ENCODE measurements around the gene OSMR. TPM values are rescaled to one million over a fixed set of nuclear protein-coding genes. Genes with fewer than 3 reads are reported as not detected.

Gene OSMR
- total RNA-seq, 1 donor from 2014 or later: 25.5 TPM

DNA sequence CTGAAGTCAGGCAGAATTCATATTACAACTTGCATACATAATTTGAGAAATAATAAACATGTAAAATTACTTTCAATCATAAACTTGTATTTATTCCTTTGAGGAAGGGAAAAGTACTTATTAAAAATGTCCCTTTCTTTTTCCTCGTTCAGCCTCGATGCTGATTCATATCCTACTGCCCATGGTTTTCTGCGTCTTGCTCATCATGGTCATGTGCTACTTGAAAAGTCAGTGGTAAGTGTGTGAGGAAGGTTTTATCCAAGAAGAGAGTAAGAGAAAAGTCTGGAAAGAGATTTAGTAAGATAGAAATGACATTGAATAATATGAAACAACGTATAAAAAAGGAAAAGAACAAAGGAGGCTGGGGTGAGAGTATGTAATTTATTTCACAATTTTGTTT lies 85.9 kb downstream of the OSMR start:
- DNase-seq (ENCODE audit: low read depth): no peak

DNA sequence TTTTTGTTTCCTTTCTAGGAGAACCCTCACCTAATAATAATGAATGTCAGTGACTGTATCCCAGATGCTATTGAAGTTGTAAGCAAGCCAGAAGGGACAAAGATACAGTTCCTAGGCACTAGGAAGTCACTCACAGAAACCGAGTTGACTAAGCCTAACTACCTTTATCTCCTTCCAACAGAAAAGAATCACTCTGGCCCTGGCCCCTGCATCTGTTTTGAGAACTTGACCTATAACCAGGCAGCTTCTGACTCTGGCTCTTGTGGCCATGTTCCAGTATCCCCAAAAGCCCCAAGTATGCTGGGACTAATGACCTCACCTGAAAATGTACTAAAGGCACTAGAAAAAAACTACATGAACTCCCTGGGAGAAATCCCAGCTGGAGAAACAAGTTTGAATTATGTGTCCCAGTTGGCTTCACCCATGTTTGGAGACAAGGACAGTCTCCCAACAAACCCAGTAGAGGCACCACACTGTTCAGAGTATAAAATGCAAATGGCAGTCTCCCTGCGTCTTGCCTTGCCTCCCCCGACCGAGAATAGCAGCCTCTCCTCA lies 87.1 kb downstream of the OSMR start:
- TF ChIP-seq, protein P1, sequence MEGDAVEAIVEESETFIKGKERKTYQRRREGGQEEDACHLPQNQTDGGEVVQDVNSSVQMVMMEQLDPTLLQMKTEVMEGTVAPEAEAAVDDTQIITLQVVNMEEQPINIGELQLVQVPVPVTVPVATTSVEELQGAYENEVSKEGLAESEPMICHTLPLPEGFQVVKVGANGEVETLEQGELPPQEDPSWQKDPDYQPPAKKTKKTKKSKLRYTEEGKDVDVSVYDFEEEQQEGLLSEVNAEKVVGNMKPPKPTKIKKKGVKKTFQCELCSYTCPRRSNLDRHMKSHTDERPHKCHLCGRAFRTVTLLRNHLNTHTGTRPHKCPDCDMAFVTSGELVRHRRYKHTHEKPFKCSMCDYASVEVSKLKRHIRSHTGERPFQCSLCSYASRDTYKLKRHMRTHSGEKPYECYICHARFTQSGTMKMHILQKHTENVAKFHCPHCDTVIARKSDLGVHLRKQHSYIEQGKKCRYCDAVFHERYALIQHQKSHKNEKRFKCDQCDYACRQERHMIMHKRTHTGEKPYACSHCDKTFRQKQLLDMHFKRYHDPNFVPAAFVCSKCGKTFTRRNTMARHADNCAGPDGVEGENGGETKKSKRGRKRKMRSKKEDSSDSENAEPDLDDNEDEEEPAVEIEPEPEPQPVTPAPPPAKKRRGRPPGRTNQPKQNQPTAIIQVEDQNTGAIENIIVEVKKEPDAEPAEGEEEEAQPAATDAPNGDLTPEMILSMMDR (conservative IDR thresholded peaks at IDR 0.05; ENCODE audit: low read depth, low read length): no peak
- no peak overlapping the region for H3K4me3 ChIP-seq (ENCODE audit: low read depth, low read length)
- no peak for DNase-seq (ENCODE audit: low read depth)

More for the DNA sequence above, 85.9 kb downstream of the OSMR start:
- no peak overlapping the region for H3K4me3 ChIP-seq (ENCODE audit: low read depth, low read length)
- TF ChIP-seq, protein P1 (conservative IDR thresholded peaks at IDR 0.05; ENCODE audit: low read depth, low read length): no peak

DNA sequence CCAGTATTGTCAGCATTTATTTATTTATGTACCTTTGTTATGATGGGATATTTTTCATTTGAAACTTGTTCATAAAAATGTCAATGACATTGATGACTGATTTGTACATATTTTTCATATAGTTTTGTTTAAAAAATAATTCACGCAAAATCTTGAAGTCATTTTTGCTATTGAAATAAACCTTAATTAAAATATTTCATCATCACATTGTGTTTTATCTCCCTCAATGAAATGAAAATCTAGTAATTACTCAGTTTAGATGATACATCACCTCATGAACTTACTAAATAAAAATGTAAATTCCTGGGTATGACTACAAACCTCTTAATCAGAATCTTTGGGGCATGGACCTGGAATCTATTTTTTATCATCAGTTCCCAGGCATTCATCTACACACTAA lies 89.6 kb downstream of the OSMR start:
- H3K4me3 ChIP-seq (ENCODE audit: low read depth, low read length): no peak overlapping the region
- DNase-seq (ENCODE audit: low read depth): no peak
- TF ChIP-seq, protein P1 (conservative IDR thresholded peaks at IDR 0.05; ENCODE audit: low read depth, low read length): no peak

DNA sequence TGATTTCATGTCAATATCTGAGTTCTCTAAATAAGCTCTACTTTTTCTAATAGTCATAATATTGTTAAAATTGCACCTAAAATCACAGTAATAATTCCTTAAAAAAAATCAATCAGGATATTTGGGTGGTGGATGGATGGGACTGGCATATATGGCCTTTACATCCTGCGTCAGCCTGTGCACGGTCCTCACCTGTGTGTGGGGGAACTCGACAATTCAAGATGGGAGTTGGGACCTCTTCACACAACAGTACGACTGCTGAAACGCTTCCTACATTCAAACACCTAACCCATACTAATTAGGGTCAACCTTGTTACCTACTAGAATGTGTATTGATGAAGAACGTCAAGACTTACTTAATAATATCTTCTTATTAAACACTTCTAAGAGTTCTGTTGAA lies 90.5 kb downstream of the OSMR start:
- TF ChIP-seq, protein P1 (conservative IDR thresholded peaks at IDR 0.05; ENCODE audit: low read depth, low read length): no peak
- no peak for DNase-seq (ENCODE audit: low read depth)
- no peak overlapping the region for H3K4me3 ChIP-seq (ENCODE audit: low read depth, low read length)

DNA sequence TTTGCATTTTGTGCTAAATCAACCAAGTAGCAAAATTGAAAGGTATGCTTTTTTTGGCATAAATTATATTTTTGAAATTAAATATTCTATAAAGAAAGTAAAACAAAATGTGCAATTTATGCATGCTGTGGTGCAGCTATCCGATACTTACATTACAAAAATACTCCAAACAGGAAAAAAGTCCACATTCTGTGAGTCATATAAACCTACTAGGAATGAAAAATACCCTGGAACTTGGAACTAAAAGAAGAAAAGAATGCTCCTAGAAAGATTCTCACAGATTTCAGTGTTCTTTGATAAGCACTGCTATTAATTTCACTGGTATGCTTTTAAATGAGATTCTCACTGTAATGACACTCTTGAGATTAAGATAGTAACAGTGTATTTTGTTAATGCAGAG lies 92.6 kb downstream of the OSMR start:
- no peak for DNase-seq (ENCODE audit: low read depth)
- H3K4me3 ChIP-seq (ENCODE audit: low read depth, low read length): no peak overlapping the region
- TF ChIP-seq, protein P1 (conservative IDR thresholded peaks at IDR 0.05; ENCODE audit: low read depth, low read length): no peak

DNA sequence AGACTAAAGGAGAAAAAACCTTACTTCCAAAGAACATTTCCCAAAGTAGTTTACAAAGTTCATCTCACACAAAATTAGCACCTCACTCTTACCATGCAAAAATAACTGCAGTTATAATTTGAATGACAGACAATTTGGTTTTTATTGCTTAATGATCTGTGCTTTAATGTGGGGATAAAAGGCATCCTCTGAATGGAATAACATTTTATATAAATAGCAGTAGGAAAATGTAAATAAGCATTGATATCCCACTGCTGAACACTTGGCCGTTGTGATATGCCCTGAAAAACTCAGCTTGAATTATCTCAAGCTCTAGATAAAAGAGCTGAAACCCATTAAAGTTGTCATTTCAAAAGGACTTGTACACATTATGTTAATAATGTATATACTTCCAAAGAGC lies 93.2 kb downstream of the OSMR start:
- TF ChIP-seq, protein P1 (conservative IDR thresholded peaks at IDR 0.05; ENCODE audit: low read depth, low read length): no peak
- no peak for DNase-seq (ENCODE audit: low read depth)
- no peak overlapping the region for H3K4me3 ChIP-seq (ENCODE audit: low read depth, low read length)

DNA sequence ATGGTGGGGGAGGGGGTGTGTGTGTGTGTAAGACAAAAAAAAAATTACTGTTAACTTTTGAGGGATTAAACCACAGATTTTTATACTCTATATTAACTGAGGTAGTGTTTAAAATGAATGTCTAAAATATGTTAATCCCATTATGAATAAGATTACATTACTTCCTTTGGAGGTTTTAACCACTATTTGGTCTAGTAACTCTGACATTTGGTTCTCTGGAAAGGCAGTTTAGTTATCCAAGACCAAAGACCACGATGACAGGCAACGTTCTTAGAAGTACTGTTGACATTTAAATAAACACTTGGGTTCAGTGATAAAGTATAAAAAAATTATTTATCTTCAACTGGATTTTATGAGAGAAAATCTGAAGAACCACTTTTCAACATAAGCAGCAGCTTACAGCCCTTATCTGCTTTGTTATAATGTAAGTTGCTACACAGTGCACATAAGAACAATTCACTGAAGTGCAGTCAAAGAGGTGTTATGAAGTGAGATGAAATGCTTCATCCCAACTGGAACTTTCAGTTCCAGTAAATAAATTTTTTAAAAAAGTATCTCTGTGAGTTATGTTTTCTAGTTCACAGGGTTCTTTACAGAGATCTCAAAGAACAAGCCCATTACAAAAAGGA lies 94.5 kb downstream of the OSMR start:
- DNase-seq (ENCODE audit: low read depth): no peak
- no peak overlapping the region for H3K4me3 ChIP-seq (ENCODE audit: low read depth, low read length)
- TF ChIP-seq, protein P1 (conservative IDR thresholded peaks at IDR 0.05; ENCODE audit: low read depth, low read length): no peak
